ENCODE measurements around the gene ARAP1.

DNA sequence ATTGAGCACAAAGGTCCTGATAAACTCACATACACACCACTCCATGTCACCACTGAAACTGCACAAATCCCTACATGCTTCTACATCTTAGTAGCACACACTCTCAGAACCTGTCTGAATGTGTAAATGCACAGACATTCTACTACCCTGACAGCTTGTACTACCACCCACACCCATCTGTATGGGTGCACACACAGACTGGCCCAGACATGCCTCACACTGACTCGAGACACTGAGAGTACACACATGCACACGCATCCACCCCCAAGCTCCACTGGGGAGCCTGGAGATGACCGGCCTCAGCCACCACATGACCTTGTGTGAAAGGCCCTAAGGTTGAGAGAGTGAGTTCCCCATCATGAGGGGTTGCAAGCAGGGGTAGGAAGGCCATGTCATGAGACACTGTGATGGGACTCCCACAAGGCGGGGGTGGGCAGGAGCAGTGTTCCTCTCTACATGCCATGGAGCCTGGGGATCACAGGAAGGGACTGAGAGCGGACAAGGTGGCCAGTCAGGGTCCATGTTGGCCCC lies 28.1 kb downstream of the ARAP1 start:
- TF ChIP-seq, protein P1, sequence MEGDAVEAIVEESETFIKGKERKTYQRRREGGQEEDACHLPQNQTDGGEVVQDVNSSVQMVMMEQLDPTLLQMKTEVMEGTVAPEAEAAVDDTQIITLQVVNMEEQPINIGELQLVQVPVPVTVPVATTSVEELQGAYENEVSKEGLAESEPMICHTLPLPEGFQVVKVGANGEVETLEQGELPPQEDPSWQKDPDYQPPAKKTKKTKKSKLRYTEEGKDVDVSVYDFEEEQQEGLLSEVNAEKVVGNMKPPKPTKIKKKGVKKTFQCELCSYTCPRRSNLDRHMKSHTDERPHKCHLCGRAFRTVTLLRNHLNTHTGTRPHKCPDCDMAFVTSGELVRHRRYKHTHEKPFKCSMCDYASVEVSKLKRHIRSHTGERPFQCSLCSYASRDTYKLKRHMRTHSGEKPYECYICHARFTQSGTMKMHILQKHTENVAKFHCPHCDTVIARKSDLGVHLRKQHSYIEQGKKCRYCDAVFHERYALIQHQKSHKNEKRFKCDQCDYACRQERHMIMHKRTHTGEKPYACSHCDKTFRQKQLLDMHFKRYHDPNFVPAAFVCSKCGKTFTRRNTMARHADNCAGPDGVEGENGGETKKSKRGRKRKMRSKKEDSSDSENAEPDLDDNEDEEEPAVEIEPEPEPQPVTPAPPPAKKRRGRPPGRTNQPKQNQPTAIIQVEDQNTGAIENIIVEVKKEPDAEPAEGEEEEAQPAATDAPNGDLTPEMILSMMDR (IDR thresholded peaks at IDR 0.05; ENCODE audit: low read depth, low read length), result no peak
- TF ChIP-seq POLR2A (IDR thresholded peaks at IDR 0.05; ENCODE audit: extremely low read depth, insufficient read length), result no peak
- TF ChIP-seq MYC (IDR thresholded peaks at IDR 0.05; ENCODE audit: low read depth, low read length), result no peak
- no peak for TF ChIP-seq MAX (IDR thresholded peaks at IDR 0.05; ENCODE audit: low read depth, low read length)
